Lower leg skin (tissue), 3 donors: Measurements from ENCODE around the gene ACOT4.

Source experiments
- POLR2A ChIP-seq, 2 donors: fragments of 450-650 bp; IDR thresholded peaks; one replicate each; pipeline ENCODE4 v1.6.1; 2016 to 2017; ENCODE audit warnings: antibody characterized with exemption in 2 of 2, mild to moderate bottlenecking in 1 of 2, moderate library complexity in 1 of 2
- TF ChIP-seq, protein P1 (sequence below), 3 donors: fragments of 450-650 bp; IDR thresholded peaks; one replicate each; pipeline ENCODE4 v1.5.1; 2016; ENCODE audit warnings: antibody characterized with exemption in 3 of 3, mild to moderate bottlenecking in 3 of 3, moderate library complexity in 2 of 3

DNA sequence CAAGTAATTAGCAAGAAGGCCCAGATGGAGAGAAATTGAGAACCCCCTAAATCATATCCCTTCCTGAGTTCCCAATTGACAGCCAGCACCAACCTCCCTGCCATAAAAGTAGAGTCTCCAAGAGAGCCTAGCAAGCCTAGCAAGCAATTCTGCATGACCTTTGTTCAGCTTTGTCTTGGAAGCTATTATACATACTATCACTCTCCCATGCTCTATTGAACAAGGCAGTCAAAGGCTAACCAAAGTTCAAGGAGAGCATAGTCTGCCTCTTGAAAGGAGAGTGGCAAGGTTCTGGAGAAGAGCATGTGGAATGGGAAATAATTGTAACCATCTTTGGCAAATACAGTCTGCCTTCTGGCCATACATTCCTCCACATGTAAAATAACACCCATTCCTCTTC lies 7.8 kb downstream of the ACOT4 start:
- TF ChIP-seq, protein P1, sequence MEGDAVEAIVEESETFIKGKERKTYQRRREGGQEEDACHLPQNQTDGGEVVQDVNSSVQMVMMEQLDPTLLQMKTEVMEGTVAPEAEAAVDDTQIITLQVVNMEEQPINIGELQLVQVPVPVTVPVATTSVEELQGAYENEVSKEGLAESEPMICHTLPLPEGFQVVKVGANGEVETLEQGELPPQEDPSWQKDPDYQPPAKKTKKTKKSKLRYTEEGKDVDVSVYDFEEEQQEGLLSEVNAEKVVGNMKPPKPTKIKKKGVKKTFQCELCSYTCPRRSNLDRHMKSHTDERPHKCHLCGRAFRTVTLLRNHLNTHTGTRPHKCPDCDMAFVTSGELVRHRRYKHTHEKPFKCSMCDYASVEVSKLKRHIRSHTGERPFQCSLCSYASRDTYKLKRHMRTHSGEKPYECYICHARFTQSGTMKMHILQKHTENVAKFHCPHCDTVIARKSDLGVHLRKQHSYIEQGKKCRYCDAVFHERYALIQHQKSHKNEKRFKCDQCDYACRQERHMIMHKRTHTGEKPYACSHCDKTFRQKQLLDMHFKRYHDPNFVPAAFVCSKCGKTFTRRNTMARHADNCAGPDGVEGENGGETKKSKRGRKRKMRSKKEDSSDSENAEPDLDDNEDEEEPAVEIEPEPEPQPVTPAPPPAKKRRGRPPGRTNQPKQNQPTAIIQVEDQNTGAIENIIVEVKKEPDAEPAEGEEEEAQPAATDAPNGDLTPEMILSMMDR (IDR thresholded peaks at IDR 0.05), result no peak
- TF ChIP-seq POLR2A (IDR thresholded peaks at IDR 0.05), result no peak
